ENCODE results near the gene KLHDC3. TPM values are rescaled to one million over a fixed set of nuclear protein-coding genes. Genes with fewer than 3 reads are reported as not detected.
A peak's percentile ranks its signal among the peaks of the same experiment; 100 is the strongest.

The KLHDC3 gene
- total and polyA plus RNA-seq, 9 of the 15 experiments (the other 6 are each of a cell fraction or from before 2014, with no cell fraction given), result 4.5 to 171 (median 107) TPM

- no peak for TF ChIP-seq ATF2 (CRISPR knock-in tag; IDR thresholded peaks at IDR 0.05)
- TF ChIP-seq STAT5B (CRISPR knock-in tag; IDR thresholded peaks at IDR 0.05), result no peak
- no peak for TF ChIP-seq FOS (IDR thresholded peaks at IDR 0.05; ENCODE audit: extremely low read depth, insufficient read length)
- TF ChIP-seq RAD51 (IDR thresholded peaks at IDR 0.05; ENCODE audit: borderline replicate concordance, low read depth), result no peak
- TF ChIP-seq RBM22 (IDR thresholded peaks at IDR 0.05; ENCODE audit: low read depth, low read length, poor library complexity, severe bottlenecking), result peak; percentile 88
- peak; percentile 80 for TF ChIP-seq ZNF75A (CRISPR knock-in tag; IDR thresholded peaks at IDR 0.05)
- TF ChIP-seq SIX5 (IDR thresholded peaks at IDR 0.05; ENCODE audit: borderline replicate concordance in 1 of 2, insufficient read depth in 1 of 2, low read depth in 1 of 2, low read length in 2 of 2), result no peak
- no peak for TF ChIP-seq CUX1 (CRISPR knock-in tag; IDR thresholded peaks at IDR 0.05)
- TF ChIP-seq RUNX1 (IDR thresholded peaks at IDR 0.05; ENCODE audit: low read depth), result 0 out of 2 replicates have a peak, but pooled peaks have one; percentile 65
- TF ChIP-seq ARNT (IDR thresholded peaks at IDR 0.05), result peak in 1 of 2 experiments; percentile 83; a peak in 2 of 4 replicates
- peak; percentile 52 for TF ChIP-seq LCOR (CRISPR knock-in tag; IDR thresholded peaks at IDR 0.05)
- TF ChIP-seq ZNF174 (CRISPR knock-in tag; IDR thresholded peaks at IDR 0.05), result peak; percentile 81; the same call in 1 of the 2 replicates
- TF ChIP-seq ID3 (CRISPR knock-in tag; IDR thresholded peaks at IDR 0.05), result no peak
- peak; percentile 50; the same call in 1 of the 2 replicates for TF ChIP-seq ID3 (tag; IDR thresholded peaks at IDR 0.05)
- TF ChIP-seq RBM15 (IDR thresholded peaks at IDR 0.05; ENCODE audit: insufficient read depth, low read length), result no peak
- TF ChIP-seq ELF4 (CRISPR knock-in tag; IDR thresholded peaks at IDR 0.05), result peak; percentile 92
- no peak for TF ChIP-seq ZC3H4 (CRISPR knock-in tag; IDR thresholded peaks at IDR 0.05; ENCODE audit: borderline replicate concordance)
- TF ChIP-seq XRCC5 (IDR thresholded peaks at IDR 0.05; ENCODE audit: low read depth, low read length), result peak; percentile 82
- TF ChIP-seq ILF3 (IDR thresholded peaks at IDR 0.05; ENCODE audit: borderline replicate concordance), result peak; percentile 93; the same call in 1 of the 2 replicates
- peak; percentile 61 for TF ChIP-seq SMARCB1 (IDR thresholded peaks at IDR 0.05; ENCODE audit: insufficient read length, low read depth)
- TF ChIP-seq ZNF444 (CRISPR knock-in tag; IDR thresholded peaks at IDR 0.05), result peak; percentile 78; the same call in 1 of the 2 replicates
- no peak for TF ChIP-seq KAT2B (IDR thresholded peaks at IDR 0.05; ENCODE audit: low read depth, low read length)
- no peak for TF ChIP-seq KDM1A (IDR thresholded peaks at IDR 0.05)
These were observed 39.6 kb downstream of the KLHDC3 start, which contains the start of gene CUL7 (continued) for GRCh38 chr6:43053545-43054205.
